Measurements from ENCODE around the gene C4B.
"Not testable (repeated sequence)": the region's sequence is repeated elsewhere in the genome, so short reads cannot be mapped to it uniquely, and the experiment has no call there.

The C4B gene

DNA sequence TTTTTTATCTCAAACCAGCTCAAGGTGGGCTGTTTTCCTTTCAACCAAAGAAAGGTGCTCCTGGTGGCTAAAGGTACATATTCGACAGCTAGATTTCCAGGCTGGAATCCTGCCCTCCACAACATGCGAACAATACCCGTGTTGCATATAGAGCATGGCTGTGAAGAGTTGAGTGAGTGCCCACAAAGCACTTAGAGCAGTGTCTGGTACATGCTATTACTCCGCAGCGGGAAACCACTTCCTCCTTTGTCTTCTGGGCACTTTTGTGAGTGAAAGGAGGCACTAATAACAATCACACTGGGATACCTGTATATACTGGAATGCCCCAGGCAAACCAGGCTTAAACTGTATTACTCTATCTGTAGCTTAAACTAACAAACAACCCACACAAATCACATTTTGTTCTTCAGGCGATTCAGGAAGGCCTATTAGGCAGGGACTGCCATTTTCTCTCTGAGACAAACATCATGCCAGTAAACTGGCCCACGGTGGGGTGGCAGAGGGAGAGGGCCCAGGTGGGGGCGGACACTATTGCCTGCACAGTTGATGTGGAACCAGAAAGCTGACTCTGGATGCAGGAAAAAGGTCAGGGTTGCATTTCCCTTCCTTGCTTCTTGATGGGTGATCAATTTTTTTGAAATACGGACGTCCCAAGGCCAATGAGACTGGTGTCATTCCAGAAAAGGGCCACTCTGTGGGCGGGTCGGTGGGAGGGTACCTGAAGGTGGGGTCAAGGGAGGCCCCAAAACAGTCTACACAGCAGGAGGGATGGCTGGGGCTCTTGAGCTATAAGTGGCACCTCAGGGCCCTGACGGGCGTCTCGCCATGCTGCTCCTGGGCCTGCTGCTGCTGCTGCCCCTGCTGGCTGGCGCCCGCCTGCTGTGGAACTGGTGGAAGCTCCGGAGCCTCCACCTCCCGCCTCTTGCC lies 23.3 kb downstream of the C4B start, which contains the start of gene CYP21A2:
TSS of gene CYP21A2 (plus strand) at position 818 of the 927 bp plus-strand sequence. CDS start at position 826, 8 bp downstream.
- DNase-seq, result not testable (repeated sequence)

DNA sequence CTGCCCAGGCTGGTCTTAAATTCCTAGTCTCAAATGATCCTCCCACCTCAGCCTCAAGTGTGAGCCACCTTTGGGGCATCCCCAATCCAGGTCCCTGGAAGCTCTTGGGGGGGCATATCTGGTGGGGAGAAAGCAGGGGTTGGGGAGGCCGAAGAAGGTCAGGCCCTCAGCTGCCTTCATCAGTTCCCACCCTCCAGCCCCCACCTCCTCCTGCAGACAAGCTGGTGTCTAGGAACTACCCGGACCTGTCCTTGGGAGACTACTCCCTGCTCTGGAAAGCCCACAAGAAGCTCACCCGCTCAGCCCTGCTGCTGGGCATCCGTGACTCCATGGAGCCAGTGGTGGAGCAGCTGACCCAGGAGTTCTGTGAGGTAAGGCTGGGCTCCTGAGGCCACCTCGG lies 24.3 kb downstream of the C4B start:
- DNase-seq, result not testable (repeated sequence)

DNA sequence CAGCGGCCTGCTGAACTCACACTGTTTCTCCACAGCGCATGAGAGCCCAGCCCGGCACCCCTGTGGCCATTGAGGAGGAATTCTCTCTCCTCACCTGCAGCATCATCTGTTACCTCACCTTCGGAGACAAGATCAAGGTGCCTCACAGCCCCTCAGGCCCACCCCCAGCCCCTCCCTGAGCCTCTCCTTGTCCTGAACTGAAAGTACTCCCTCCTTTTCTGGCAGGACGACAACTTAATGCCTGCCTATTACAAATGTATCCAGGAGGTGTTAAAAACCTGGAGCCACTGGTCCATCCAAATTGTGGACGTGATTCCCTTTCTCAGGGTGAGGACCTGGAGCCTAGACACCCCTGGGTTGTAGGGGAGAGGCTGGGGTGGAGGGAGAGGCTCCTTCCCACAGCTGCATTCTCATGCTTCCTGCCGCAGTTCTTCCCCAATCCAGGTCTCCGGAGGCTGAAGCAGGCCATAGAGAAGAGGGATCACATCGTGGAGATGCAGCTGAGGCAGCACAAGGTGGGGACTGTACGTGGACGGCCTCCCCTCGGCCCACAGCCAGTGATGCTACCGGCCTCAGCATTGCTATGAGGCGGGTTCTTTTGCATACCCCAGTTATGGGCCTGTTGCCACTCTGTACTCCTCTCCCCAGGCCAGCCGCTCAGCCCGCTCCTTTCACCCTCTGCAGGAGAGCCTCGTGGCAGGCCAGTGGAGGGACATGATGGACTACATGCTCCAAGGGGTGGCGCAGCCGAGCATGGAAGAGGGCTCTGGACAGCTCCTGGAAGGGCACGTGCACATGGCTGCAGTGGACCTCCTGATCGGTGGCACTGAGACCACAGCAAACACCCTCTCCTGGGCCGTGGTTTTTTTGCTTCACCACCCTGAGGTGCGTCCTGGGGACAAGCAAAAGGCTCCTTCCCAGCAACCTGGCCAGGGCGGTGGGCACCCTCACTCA lies 25.0 kb downstream of the C4B start:
- DNase-seq, result not testable (repeated sequence)

DNA sequence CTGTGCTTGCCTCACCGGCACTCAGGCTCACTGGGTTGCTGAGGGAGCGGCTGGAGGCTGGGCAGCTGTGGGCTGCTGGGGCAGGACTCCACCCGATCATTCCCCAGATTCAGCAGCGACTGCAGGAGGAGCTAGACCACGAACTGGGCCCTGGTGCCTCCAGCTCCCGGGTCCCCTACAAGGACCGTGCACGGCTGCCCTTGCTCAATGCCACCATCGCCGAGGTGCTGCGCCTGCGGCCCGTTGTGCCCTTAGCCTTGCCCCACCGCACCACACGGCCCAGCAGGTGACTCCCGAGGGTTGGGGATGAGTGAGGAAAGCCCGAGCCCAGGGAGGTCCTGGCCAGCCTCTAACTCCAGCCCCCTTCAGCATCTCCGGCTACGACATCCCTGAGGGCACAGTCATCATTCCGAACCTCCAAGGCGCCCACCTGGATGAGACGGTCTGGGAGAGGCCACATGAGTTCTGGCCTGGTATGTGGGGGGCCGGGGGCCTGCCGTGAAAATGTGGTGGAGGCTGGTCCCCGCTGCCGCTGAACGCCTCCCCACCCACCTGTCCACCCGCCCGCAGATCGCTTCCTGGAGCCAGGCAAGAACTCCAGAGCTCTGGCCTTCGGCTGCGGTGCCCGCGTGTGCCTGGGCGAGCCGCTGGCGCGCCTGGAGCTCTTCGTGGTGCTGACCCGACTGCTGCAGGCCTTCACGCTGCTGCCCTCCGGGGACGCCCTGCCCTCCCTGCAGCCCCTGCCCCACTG lies 25.9 kb downstream of the C4B start:
- DNase-seq, result not testable (repeated sequence)

DNA sequence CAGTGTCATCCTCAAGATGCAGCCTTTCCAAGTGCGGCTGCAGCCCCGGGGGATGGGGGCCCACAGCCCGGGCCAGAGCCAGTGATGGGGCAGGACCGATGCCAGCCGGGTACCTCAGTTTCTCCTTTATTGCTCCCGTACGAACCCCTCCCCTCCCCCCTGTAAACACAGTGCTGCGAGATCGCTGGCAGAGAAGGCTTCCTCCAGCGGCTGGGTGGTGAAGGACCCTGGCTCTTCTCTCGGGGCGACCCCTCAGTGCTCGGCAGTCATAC lies 26.4 kb downstream of the C4B start:
- not testable (repeated sequence) for DNase-seq

GRCh38 chr6:32041385-32041784 lies 26.8 kb downstream of the C4B start:
- DNase-seq, result not testable (repeated sequence)

DNA sequence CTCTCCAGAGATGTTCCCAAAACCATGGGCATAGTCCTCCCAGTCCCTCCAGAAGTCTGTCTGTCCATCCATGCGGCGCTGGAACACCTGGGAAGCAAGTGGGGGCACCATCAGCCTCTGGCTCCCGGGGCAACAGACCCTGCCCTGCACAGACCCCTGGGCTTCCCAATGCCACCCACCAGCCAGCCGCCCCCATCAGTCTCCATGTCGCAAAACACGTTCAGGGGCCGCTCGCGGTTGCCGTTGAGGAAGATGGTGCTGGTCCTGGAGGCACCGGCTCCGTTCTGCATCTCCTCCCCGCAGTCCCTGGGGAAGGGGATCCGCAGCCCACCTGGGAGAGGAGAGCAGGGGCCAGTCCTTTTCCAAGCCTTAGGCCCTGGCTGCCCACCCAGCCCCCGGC lies 27.7 kb downstream of the C4B start:
- not testable (repeated sequence) for DNase-seq

DNA sequence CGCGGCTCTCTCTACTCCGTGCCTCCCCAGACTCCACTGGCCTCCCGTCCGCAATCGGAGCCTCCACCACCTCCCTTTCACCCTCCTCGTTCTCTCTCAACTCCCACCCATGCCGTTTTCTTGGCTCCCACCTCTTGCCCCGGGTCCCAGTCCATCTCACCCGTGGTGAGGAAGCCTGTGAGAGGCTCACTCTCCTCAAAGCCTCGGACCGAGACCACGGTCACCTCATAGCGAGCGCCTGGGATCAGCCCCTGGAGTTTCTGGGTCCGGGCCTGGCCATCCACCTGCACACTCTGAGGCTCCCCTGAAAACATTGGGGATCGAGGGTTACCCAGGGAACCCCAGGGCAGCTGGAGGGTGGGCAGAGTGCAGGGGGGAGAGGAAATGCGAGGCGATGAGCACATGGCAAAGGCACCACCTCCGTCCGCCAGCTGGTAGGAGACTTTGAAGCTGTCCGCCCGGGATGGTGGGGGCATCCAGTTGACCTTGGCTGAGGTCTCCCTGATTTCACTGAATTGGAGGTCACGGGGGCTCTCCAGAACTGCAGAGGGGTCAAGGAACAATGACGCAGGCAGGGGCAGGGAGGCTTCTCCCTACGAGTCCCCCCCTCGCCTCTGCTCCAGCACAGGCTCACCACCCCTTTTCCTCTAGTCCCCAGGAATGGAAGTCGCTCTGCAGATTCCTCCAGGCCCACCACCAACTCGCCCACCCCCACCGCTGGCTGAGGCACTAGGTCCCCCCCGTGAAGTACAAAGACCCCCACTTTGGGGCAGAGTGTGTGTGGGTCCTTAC lies 29.2 kb downstream of the C4B start:
- DNase-seq, result not testable (repeated sequence)

DNA sequence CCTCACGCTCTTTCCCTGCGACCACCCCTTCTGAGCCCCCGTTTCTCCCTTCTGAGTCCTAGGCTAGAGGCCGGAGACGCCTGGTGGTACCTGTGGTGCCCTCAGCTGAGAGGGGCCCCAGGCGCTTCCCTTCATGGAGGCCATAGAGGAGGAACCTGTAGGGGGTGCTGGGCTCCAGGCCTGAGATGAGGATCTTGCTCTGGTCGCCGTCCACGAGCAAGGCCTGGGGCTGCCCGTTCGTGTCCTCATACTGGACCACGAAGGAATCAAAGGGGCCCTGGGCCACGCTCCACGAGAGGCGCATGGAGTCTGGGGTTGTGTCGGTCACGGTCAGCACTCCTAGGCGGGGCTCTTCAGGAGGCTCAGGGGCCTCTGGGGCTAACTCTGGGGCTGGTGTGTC lies 30.3 kb downstream of the C4B start:
- DNase-seq, result not testable (repeated sequence)

GRCh38 chr6:32045811-32046449 lies 31.3 kb downstream of the C4B start:
- no peak for DNase-seq

GRCh38 chr6:32046450-32047083 lies 32.0 kb downstream of the C4B start:
- no peak for DNase-seq

DNA sequence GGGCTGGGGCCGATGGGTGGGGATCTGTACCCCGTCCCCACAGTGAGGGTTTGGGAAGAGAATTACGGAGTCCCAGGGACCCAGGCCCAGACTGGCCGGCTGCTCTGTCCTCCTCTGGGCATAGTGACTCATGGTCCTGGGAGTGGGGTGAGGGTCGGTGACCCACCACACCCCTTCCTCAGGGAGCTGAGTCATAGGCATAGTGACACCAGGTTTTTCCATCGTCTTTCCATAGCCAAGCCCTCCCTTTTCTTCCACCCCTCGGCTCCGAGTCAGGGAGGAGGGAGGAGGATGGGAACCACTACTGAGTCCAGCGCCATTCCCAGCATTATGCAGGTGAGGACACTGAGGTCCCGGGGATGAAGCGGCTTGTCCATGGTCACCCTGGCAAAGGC lies 32.5 kb downstream of the C4B start:
- DNase-seq, result no peak

- DNase-seq, result no peak
These were observed 32.9 kb downstream of the C4B start for GRCh38 chr6:32047539-32047854.

- peak in 1 of 2 experiments; percentile 35 for DNase-seq
These were observed 33.5 kb downstream of the C4B start for GRCh38 chr6:32047855-32048766.

- not testable (repeated sequence) for DNase-seq
These were observed 34.6 kb downstream of the C4B start for GRCh38 chr6:32049149-32049548.

GRCh38 chr6:32049736-32050135 lies 35.1 kb downstream of the C4B start:
- DNase-seq, result not testable (repeated sequence)

- DNase-seq, result no peak
These were observed 36.0 kb downstream of the C4B start for GRCh38 chr6:32050562-32050961.

GRCh38 chr6:32052626-32053025 lies 38.0 kb downstream of the C4B start:
- DNase-seq, result not testable (repeated sequence)

DNA sequence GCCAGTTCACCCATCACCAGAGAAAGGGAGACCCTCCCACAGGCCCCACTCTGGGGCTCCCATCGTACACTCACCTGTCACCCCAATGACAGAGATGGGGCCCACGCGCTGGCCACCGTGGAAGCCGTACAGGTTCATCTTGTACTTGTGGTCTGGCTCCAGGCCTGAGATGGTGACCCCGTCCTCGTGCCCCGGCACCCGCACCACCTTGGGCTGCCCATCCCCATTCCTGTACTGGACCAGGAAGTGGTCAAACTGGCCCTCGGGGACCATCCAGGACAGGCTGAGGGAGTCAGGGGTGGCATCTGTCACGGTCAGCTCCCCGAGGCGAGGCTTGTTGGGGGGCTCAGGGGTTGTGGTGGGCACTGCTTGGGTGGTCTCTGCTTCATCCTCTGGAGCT lies 38.7 kb downstream of the C4B start:
- not testable (repeated sequence) for DNase-seq

GRCh38 chr6:32055756-32056155 lies 41.2 kb downstream of the C4B start:
- not testable (repeated sequence) for DNase-seq

Data from SW 1271 (cell line).